ENCODE results near the gene SLC22A14.

- TF ChIP-seq MAX (IDR thresholded peaks at IDR 0.05) (no peak), SP1 (IDR thresholded peaks at IDR 0.05; ENCODE audit: low read depth) (no peak), CTCF (IDR thresholded peaks at IDR 0.05 in 2 of 3, conservative IDR thresholded peaks at IDR 0.05 in 1 of 3; ENCODE audit: borderline replicate concordance in 1 of 3, insufficient read depth in 1 of 3, low read depth in 2 of 3, low read length in 2 of 3) (no peak), FOSL1 (IDR thresholded peaks at IDR 0.05; ENCODE audit: low read depth) (no peak), RAD21 (IDR thresholded peaks at IDR 0.05; ENCODE audit: low read depth) (no peak), JUND (IDR thresholded peaks at IDR 0.05) (no peak)
- TF ChIP-seq, protein P1, sequence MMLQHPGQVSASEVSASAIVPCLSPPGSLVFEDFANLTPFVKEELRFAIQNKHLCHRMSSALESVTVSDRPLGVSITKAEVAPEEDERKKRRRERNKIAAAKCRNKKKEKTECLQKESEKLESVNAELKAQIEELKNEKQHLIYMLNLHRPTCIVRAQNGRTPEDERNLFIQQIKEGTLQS (IDR thresholded peaks at IDR 0.05), result no peak
These were observed 13.6 kb upstream of the SLC22A14 start for GRCh38 chr3:38268522-38268921.
